Panc1 (cell line): Measurements from ENCODE around the gene NINJ2. TPM values are rescaled to one million over a fixed set of nuclear protein-coding genes. Genes with fewer than 3 reads are reported as not detected.

Experiments used
- ATAC-seq: fragments of 200-7000 bp; cut with Tn5 transposase; 2 replicates; pipeline ENCODE4 v1.9.1; 2020; ENCODE audit warnings: mild to moderate bottlenecking, moderate library complexity
- BruUV-seq: library from RNA; stranded (reverse); fragments of 400-500 nt; replicated peaks from 2 replicates; lab custom pipeline; 2021; lab: Mats Ljungman, UMichigan
- CTCF ChIA-PET: fragments of 300-600 bp; sonication (Branson Sonifier 250); formaldehyde crosslinking; loops from one replicate; lab custom pipeline; 2022; ENCODE audit warnings: antibody characterized with exemption; lab: Charles Lee
- POLR2A ChIA-PET: fragments of 300-600 bp; sonication (Branson Sonifier 250); formaldehyde crosslinking; loops from one replicate; lab custom pipeline; 2022; ENCODE audit warnings: antibody characterized with exemption; lab: Charles Lee
- DNase-seq: peaks from one replicate; pipeline ENCODE4 v3.0.0-alpha.2; 2010; ENCODE audit warnings: low read depth, low spot score
- H3K27ac ChIP-seq: 2 replicates; pipeline ENCODE4 v1.5.1; 2011; ENCODE audit warnings: mild to moderate bottlenecking, low read length, inconsistent platforms
- H3K27me3 ChIP-seq: fragments of 200-500 bp; sonication (Bioruptor generic); 2 replicates; pipeline ENCODE4 v1.6.0; 2014; ENCODE audit warnings: low read length, inconsistent platforms; ENCODE audit not compliant: control insufficient read depth, insufficient read depth
- H3K36me3 ChIP-seq: fragments of 200-500 bp; sonication (Bioruptor generic); 2 replicates; pipeline ENCODE4 v1.5.1; 2014; ENCODE audit warnings: inconsistent platforms, mild to moderate bottlenecking, low read length, moderate library complexity; ENCODE audit not compliant: control insufficient read depth, insufficient read depth
- H3K4me1 ChIP-seq: 2 replicates; pipeline ENCODE4 v1.5.1; 2011; ENCODE audit warnings: inconsistent platforms, mild to moderate bottlenecking, low read length, moderate library complexity; ENCODE audit not compliant: control insufficient read depth, insufficient read depth
- H3K4me3 ChIP-seq, 2 experiments: 2 replicates each; pipeline ENCODE4 v1.5.1; 2011 to 2012; ENCODE audit warnings: low read depth in 2 of 2, low read length in 2 of 2, mild to moderate bottlenecking in 2 of 2, inconsistent platforms in 1 of 2, moderate library complexity in 1 of 2
- H3K9me3 ChIP-seq: fragments of 200-500 bp; sonication (Bioruptor generic); 2 replicates; pipeline ENCODE4 v1.5.1; 2014; ENCODE audit warnings: low read depth, mild to moderate bottlenecking, inconsistent platforms, low read length, moderate library complexity; ENCODE audit not compliant: control insufficient read depth, insufficient read depth
- POLR2AphosphoS5 ChIP-seq: IDR thresholded peaks from 2 replicates; pipeline ENCODE4 v1.6.1; 2012; ENCODE audit warnings: mild to moderate bottlenecking, low read depth, low read length, moderate library complexity
- SIN3A ChIP-seq: IDR thresholded peaks from 2 replicates; pipeline ENCODE4 v1.6.1; 2012; ENCODE audit warnings: low read depth, mild to moderate bottlenecking, low read length, moderate library complexity, borderline replicate concordance; ENCODE audit not compliant: insufficient read depth
- TCF7L2 ChIP-seq: IDR thresholded peaks from 2 replicates; pipeline ENCODE4 v1.6.1; 2011; ENCODE audit warnings: mild to moderate bottlenecking, low read depth, low read length, inconsistent platforms
- in situ Hi-C: cut with HindIII; loops from 2 replicates; pipeline ENCODE4 v1.10.0; 2016; ENCODE audit warnings: low sequenced_read_pairs, low pct_unique_long_range_greater_than_20kb
- intact Hi-C: fragments of 100-400 bp; cut with micrococcal nuclease; formaldehyde crosslinking; loops from one replicate; pipeline ENCODE4 v1.10.0; 2022; ENCODE audit not compliant: unreplicated experiment
- total RNA-seq: library from RNA; stranded (reverse); gene quantifications from one replicate; pipeline ENCODE4 v1.2.1, GENCODE V29; 2021; ENCODE audit not compliant: unreplicated experiment
- TF ChIP-seq, protein P1 (sequence below): fragments of 450-650 bp; IDR thresholded peaks from 2 replicates; pipeline ENCODE4 v1.5.1; 2017; ENCODE audit warnings: mild to moderate bottlenecking
- TF ChIP-seq, protein P2 (sequence below), 2 experiments: IDR thresholded peaks; 2 replicates each; pipeline ENCODE4 v1.6.1; 2011 to 2012; ENCODE audit warnings: low read depth in 2 of 2, control low read depth in 1 of 2, low read length in 1 of 2, mild to moderate bottlenecking in 1 of 2, moderate library complexity in 1 of 2; ENCODE audit not compliant: insufficient read depth in 1 of 2

NINJ2 gene
- total RNA-seq, 1 experiment from 2014 or later = 1.9 TPM

DNA sequence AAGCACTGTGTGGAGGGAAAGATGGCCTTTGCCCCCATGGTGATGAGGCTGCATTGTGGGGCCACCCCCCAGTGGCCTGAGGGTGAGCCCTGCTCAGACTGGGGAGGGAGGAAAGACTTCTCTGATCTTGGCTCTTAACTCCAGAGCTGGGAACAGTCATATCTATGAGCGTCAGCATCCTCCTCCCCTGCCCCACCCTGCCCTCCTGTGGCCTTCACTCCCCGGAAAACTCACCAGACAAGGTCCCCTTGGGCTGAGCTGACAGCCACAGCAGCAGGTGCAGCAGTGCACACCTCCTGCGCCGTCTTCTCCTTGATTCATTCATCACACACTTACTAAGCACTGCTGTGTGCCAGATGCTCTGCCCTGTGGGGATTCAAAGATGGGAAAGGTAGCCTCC lies 104.7 kb downstream of the NINJ2 start:
- in situ Hi-C loops (no loop called here), intact Hi-C loops (no loop called here)
- CTCF ChIA-PET = interaction anchor here (0.6 kb wide), 1 partner anchor 170 kb away, joined by 6 read pairs; no protein-coding TSS in a partner anchor
- no peaks in the 10 kb centered on the region for H3K9me3 ChIP-seq
- DNase-seq (no peak), ATAC-seq (no peak)
- no peaks in the 10 kb centered on the region for H3K27me3 ChIP-seq
- H3K4me1 ChIP-seq = no peaks in the 10 kb centered on the region
- POLR2A ChIA-PET = no interaction called here
- no peak overlapping the region for H3K27ac ChIP-seq
- no peaks in the 10 kb centered on the region for H3K36me3 ChIP-seq
- TF ChIP-seq SIN3A = no peak
- TF ChIP-seq, protein P1, sequence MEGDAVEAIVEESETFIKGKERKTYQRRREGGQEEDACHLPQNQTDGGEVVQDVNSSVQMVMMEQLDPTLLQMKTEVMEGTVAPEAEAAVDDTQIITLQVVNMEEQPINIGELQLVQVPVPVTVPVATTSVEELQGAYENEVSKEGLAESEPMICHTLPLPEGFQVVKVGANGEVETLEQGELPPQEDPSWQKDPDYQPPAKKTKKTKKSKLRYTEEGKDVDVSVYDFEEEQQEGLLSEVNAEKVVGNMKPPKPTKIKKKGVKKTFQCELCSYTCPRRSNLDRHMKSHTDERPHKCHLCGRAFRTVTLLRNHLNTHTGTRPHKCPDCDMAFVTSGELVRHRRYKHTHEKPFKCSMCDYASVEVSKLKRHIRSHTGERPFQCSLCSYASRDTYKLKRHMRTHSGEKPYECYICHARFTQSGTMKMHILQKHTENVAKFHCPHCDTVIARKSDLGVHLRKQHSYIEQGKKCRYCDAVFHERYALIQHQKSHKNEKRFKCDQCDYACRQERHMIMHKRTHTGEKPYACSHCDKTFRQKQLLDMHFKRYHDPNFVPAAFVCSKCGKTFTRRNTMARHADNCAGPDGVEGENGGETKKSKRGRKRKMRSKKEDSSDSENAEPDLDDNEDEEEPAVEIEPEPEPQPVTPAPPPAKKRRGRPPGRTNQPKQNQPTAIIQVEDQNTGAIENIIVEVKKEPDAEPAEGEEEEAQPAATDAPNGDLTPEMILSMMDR = no peak
- TF ChIP-seq, protein P2, sequence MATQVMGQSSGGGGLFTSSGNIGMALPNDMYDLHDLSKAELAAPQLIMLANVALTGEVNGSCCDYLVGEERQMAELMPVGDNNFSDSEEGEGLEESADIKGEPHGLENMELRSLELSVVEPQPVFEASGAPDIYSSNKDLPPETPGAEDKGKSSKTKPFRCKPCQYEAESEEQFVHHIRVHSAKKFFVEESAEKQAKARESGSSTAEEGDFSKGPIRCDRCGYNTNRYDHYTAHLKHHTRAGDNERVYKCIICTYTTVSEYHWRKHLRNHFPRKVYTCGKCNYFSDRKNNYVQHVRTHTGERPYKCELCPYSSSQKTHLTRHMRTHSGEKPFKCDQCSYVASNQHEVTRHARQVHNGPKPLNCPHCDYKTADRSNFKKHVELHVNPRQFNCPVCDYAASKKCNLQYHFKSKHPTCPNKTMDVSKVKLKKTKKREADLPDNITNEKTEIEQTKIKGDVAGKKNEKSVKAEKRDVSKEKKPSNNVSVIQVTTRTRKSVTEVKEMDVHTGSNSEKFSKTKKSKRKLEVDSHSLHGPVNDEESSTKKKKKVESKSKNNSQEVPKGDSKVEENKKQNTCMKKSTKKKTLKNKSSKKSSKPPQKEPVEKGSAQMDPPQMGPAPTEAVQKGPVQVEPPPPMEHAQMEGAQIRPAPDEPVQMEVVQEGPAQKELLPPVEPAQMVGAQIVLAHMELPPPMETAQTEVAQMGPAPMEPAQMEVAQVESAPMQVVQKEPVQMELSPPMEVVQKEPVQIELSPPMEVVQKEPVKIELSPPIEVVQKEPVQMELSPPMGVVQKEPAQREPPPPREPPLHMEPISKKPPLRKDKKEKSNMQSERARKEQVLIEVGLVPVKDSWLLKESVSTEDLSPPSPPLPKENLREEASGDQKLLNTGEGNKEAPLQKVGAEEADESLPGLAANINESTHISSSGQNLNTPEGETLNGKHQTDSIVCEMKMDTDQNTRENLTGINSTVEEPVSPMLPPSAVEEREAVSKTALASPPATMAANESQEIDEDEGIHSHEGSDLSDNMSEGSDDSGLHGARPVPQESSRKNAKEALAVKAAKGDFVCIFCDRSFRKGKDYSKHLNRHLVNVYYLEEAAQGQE (IDR thresholded peaks at IDR 0.05; ENCODE audit: insufficient read depth in 1 of 2, low read depth in 2 of 2, low read length in 1 of 2) = no peak
- no peak overlapping the region for H3K4me3 ChIP-seq
- BruUV-seq = no TSS peak

DNA sequence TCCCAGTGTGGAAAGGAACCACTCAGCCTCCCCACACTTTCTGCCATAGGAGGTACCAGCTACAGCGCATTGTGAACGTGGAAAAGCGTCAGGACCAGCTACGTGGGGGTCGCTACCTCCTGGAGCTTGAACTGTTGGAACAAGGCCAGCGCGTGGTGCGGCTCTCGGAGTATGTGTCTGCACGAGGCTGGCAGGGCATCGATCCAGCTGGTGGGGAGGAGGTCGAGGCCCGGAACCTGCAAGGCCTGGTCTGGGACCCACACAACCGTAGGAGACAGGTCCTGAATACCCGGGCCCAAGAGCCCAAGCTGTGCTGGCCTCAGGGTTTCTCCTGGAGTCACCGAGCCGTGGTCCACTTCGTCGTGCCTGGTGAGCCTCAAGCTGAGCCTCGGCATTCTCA lies 106.7 kb downstream of the NINJ2 start:
- BruUV-seq = no TSS peak
- TF ChIP-seq TCF7L2 (no peak), POLR2AphosphoS5 (no peak), SIN3A (no peak)
- TF ChIP-seq, protein P2 (IDR thresholded peaks at IDR 0.05; ENCODE audit: insufficient read depth in 1 of 2, low read depth in 2 of 2, low read length in 1 of 2) = no peak
- TF ChIP-seq, protein P1 = no peak
- no peaks in the 10 kb centered on the region for H3K9me3 ChIP-seq
- no peak overlapping the region for H3K27ac ChIP-seq
- in situ Hi-C loops = no loop called here
- intact Hi-C loops = no loop called here
- no peaks in the 10 kb centered on the region for H3K27me3 ChIP-seq
- ATAC-seq (no peak), DNase-seq (no peak)
- ChIA-PET CTCF (no interaction called here), POLR2A (no interaction called here)
- no peaks in the 10 kb centered on the region for H3K36me3 ChIP-seq
- no peak overlapping the region for H3K4me3 ChIP-seq
- no peaks in the 10 kb centered on the region for H3K4me1 ChIP-seq
